Psoas muscle (tissue), 8 donors: ENCODE data around the gene USP43. TPM values are rescaled to one million over a fixed set of nuclear protein-coding genes. Genes with fewer than 3 reads are reported as not detected.

ENCODE experiments used
- ATAC-seq, 4 donors: fragments of 200-7000 bp; cut with Tn5 transposase; one replicate each; pipeline ENCODE4 v1.9.1; 2020; ENCODE audit warnings: moderate library complexity in 3 of 4, mild to moderate bottlenecking in 2 of 4
- DNase-seq, 2 donors: peaks; one replicate each; pipeline ENCODE4 v3.0.0-alpha.2; 2020
- H3K27ac ChIP-seq: fragments of 200-600 bp; one replicate; pipeline ENCODE4 v1.8.0; 2022
- H3K27me3 ChIP-seq, 3 donors: fragments of 200-600 bp in 1 of 3; one replicate each; pipeline versions ENCODE4 v1.6.1 to v1.8.0; 2013 to 2022; ENCODE audit warnings: low read length in 2 of 3, mild to moderate bottlenecking in 2 of 3, moderate library complexity in 1 of 3; ENCODE audit not compliant: insufficient read depth in 3 of 3
- H3K36me3 ChIP-seq, 2 donors: fragments of 200-600 bp in 1 of 2; one replicate each; pipeline versions ENCODE4 v1.6.1 to v1.8.0; 2013 to 2022; ENCODE audit warnings: low read depth in 1 of 2, mild to moderate bottlenecking in 1 of 2, moderate library complexity in 1 of 2; ENCODE audit not compliant: insufficient read depth in 1 of 2
- H3K4me1 ChIP-seq: fragments of 200-600 bp; one replicate; pipeline ENCODE4 v1.8.0; 2022
- H3K4me3 ChIP-seq: fragments of 200-600 bp; one replicate; pipeline ENCODE4 v1.8.0; 2022; ENCODE audit warnings: mild to moderate bottlenecking
- H3K9me3 ChIP-seq: fragments of 200-600 bp; one replicate; pipeline ENCODE4 v1.8.0; 2022
- WGBS, 3 donors: extraction: QIAGEN DNeasy Blood & Tissue Kit; methylation state at CpG; one replicate each; pipeline versions ENCODE4 v1.1.6 to v1.1.7; 2013; 5-methylcytosine and 5-hydroxymethylcytosine counted together
- intact Hi-C, 2 donors: fragments of 100-400 bp; cut with DNase I; formaldehyde crosslinking; loops; one replicate each; pipeline versions ENCODE4 v1.11.0 to v1.14.2; 2022
- polyA plus RNA-seq, 3 donors: library from polyadenylated mRNA; stranded (reverse); fragments of 200-250 nt; gene quantifications; one replicate each; pipeline ENCODE4 v1.2.3, GENCODE V29; 2013
- total RNA-seq, 4 donors: library from RNA; stranded (reverse); fragmentation: NEBNext Ultra II Directional in 2 of 4; extraction: Animal tissue kit (Norgen Biotek cat#: 25700) in 2 of 4; gene quantifications; one replicate each; pipeline versions ENCODE4 v1.2.1 to v1.2.4, GENCODE V29; 2021 to 2023
- TF ChIP-seq, protein P1 (sequence below): fragments of 200-600 bp; IDR thresholded peaks from one replicate; pipeline ENCODE4 v1.8.0; 2022; ENCODE audit warnings: antibody characterized with exemption
- donor health status: healthy with polysubstance abuse.
- donor health status: DM: no; HTN: no; CAD: no; lungs with moderate emphysema.
- donor health status: Bipolar disorder and iron deficiency.
- donor health status: healthy.
- donor health status: DM: yes; HTN: yes; CAD: no.
- donor health status: DM: no; HTN: no; CAD: no.
- donor health status: DM: no; HTN: no; CAD: no.
- donor health status: DM: yes; HTN: yes; CAD: no.

USP43 gene
- total and polyA plus RNA-seq, 7 donors: 0.01 to 0.06 (median 0.04) TPM; not detected in 4

- no peak overlapping the region for H3K27ac ChIP-seq
Measured at GRCh38 chr17:9714801-9715200, 69.5 kb downstream of the USP43 start.

DNA sequence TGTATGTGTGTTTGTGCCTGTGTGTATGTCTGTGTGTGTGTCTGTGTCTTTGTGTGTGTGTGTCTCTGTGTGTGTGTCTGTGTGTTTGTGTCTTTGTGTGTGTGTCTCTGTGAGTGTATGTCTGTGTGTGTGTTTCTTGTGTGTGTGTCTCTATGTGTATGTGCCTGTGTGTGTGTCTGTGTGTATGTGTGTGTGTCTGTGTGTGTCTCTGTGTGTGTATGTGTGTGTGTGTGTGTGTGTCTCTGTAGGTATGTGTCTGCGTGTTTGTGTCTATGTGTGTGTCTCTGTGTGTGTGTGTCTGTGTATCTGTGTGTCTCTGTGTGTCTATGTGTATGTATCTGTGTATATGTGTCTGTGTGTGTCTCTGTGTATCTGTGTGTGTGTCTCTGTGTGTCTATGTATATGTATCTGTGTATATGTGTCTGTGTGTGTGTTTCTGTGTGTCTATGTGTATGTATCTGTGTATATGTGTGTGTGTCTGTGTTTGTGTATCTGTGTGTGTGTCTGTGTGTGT, 70.2 kb downstream of the USP43 start:
- no peaks in the 10 kb centered on the region for H3K36me3 ChIP-seq
- TF ChIP-seq, protein P1, sequence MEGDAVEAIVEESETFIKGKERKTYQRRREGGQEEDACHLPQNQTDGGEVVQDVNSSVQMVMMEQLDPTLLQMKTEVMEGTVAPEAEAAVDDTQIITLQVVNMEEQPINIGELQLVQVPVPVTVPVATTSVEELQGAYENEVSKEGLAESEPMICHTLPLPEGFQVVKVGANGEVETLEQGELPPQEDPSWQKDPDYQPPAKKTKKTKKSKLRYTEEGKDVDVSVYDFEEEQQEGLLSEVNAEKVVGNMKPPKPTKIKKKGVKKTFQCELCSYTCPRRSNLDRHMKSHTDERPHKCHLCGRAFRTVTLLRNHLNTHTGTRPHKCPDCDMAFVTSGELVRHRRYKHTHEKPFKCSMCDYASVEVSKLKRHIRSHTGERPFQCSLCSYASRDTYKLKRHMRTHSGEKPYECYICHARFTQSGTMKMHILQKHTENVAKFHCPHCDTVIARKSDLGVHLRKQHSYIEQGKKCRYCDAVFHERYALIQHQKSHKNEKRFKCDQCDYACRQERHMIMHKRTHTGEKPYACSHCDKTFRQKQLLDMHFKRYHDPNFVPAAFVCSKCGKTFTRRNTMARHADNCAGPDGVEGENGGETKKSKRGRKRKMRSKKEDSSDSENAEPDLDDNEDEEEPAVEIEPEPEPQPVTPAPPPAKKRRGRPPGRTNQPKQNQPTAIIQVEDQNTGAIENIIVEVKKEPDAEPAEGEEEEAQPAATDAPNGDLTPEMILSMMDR: no peak
- 92 to 100% (median 93%) methylated on average over 1 of the region's 1 CpG for WGBS, 3 donors
- H3K27me3 ChIP-seq: peaks cover 0 to 2% (median 0%) of the 10 kb centered on the region in 3 donors
- intact Hi-C loops: no loop called here
- no peak overlapping the region for H3K4me3 ChIP-seq
- H3K9me3 ChIP-seq: no peaks in the 10 kb centered on the region
- DNase-seq (no peak), ATAC-seq (no peak)
- no peak overlapping the region for H3K27ac ChIP-seq
- no peaks in the 10 kb centered on the region for H3K4me1 ChIP-seq

More at GRCh38 chr17:9714801-9715200, 69.5 kb downstream of the USP43 start:
- TF ChIP-seq, protein P1: no peak
- Histone ChIP-seq H3K9me3 (no peaks in the 10 kb centered on the region), H3K4me3 (no peak overlapping the region), H3K4me1 (no peaks in the 10 kb centered on the region), H3K36me3 (no peaks in the 10 kb centered on the region), H3K27me3 (peaks cover 0 to 2% (median 0%) of the 10 kb centered on the region in 3 donors)
- 84 to 92% (median 85%) methylated on average over 6 of the region's 6 CpGs for WGBS, 3 donors
- no peak for DNase-seq
- intact Hi-C loops: no loop called here
- no peak for ATAC-seq

DNA sequence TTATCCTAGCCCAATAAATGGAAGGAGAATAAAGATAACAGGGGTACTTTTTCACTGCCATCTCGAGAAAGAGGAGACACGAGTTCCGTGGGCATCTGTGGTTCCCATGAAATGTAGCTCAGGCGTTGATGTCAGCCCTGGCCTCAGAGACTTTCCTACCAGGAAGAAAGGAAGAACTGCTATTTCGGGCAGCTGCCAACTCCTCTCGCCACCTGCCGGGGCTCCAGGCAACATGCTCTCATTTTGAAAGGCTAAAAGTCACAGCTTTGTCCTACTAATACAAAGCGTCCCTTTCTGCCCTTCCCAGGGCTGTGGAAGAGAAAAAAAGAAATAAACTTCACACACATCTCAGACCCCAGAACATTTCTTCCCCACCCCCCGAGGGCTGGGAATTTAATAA, 80.3 kb downstream of the USP43 start:
- no peaks in the 10 kb centered on the region for H3K9me3 ChIP-seq
- no peak overlapping the region for H3K4me3 ChIP-seq
- H3K4me1 ChIP-seq: no peaks in the 10 kb centered on the region
- H3K27me3 ChIP-seq: no peaks in the 10 kb centered on the region
- no peak for DNase-seq
- no peak overlapping the region for H3K27ac ChIP-seq
- intact Hi-C loops: no loop called here
- TF ChIP-seq, protein P1: no peak
- 12 to 19% (median 13%) methylated on average over 9 of the region's 9 CpGs for WGBS, 3 donors
- no peak for ATAC-seq
- H3K36me3 ChIP-seq: no peaks in the 10 kb centered on the region

DNA sequence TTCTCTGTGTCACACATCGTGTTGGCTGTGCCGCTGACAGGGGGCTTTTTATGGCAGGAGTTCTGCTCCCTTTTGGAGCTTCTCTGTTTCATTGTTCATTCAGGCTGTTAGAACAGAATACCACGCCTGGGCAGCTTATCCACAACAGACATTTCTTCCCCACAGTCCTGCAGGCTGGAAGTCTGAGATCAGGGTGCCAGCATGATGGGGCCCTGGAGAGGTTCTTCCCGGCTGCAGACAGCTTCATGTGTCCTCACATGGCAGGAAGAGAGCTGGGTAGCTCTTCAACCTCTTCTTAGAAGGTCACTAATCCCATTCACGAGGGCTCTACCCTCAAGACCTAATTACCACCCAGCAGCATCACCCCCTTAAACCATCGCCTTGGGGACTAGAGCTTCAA, 81.0 kb downstream of the USP43 start:
- Histone ChIP-seq H3K27ac (no peak overlapping the region), H3K27me3 (no peaks in the 10 kb centered on the region), H3K4me1 (no peaks in the 10 kb centered on the region), H3K4me3 (no peak overlapping the region), H3K36me3 (no peaks in the 10 kb centered on the region), H3K9me3 (no peaks in the 10 kb centered on the region)
- DNase-seq: no peak
- WGBS, 3 donors: 44 to 54% (median 47%) methylated on average over 6 of the region's 6 CpGs
- ATAC-seq: no peak
- intact Hi-C loops: no loop called here
- TF ChIP-seq, protein P1: no peak

GRCh38 chr17:9728005-9728404, 82.7 kb downstream of the USP43 start:
- WGBS, 3 donors: 90 to 94% (median 93%) methylated on average over 18 of the region's 18 CpGs

More at GRCh38 chr17:9728005-9728404, 82.7 kb downstream of the USP43 start:
- DNase-seq (no peak), ATAC-seq (no peak)
- Histone ChIP-seq H3K4me3 (no peak overlapping the region), H3K4me1 (no peaks in the 10 kb centered on the region), H3K9me3 (no peaks in the 10 kb centered on the region), H3K27ac (no peak overlapping the region), H3K27me3 (no peaks in the 10 kb centered on the region), H3K36me3 (no peaks in the 10 kb centered on the region)
- TF ChIP-seq, protein P1: no peak
- intact Hi-C loops: no loop called here
